H9 (cell line): Measurements from ENCODE around the gene GDPD2. TPM values are rescaled to one million over a fixed set of nuclear protein-coding genes. Genes with fewer than 3 reads are reported as not detected.

ENCODE experiments used
- DNase-seq: peaks from one replicate; pipeline ENCODE4 v3.0.0-alpha.2; 2017
- H2AFZ ChIP-seq: one replicate; pipeline ENCODE4 v1.6.1; 2013; ENCODE audit warnings: mild to moderate bottlenecking, low read length, control low read depth, moderate library complexity
- H2AK5ac ChIP-seq: 2 replicates; pipeline ENCODE4 v1.6.1; 2013; ENCODE audit warnings: low read length, control low read depth, mixed read lengths; ENCODE audit not compliant: insufficient read length
- H2BK120ac ChIP-seq: one replicate; pipeline ENCODE4 v1.6.1; 2013; ENCODE audit warnings: low read depth, mild to moderate bottlenecking, low read length, control low read depth, inconsistent platforms; ENCODE audit not compliant: poor library complexity, severe bottlenecking
- H2BK12ac ChIP-seq: 2 replicates; pipeline ENCODE4 v1.6.1; 2013; ENCODE audit warnings: low read length, control low read depth, mixed read lengths, low read depth; ENCODE audit not compliant: insufficient read length
- H2BK15ac ChIP-seq: 2 replicates; pipeline ENCODE4 v1.6.1; 2013; ENCODE audit warnings: low read depth, low read length, control low read depth
- H2BK20ac ChIP-seq: one replicate; pipeline ENCODE4 v1.6.1; 2013; ENCODE audit warnings: low read depth, mild to moderate bottlenecking, low read length, control low read depth, inconsistent platforms; ENCODE audit not compliant: poor library complexity, severe bottlenecking
- H2BK5ac ChIP-seq: 2 replicates; pipeline ENCODE4 v1.6.1; 2013; ENCODE audit warnings: low read length, control low read depth, mixed read lengths; ENCODE audit not compliant: insufficient read length
- H3K14ac ChIP-seq: 2 replicates; pipeline ENCODE4 v1.6.1; 2013; ENCODE audit warnings: low read length, control low read depth; ENCODE audit not compliant: insufficient read depth
- H3K18ac ChIP-seq: 2 replicates; pipeline ENCODE4 v1.6.1; 2013; ENCODE audit warnings: low read depth, mild to moderate bottlenecking, mixed read lengths, low read length, control low read depth; ENCODE audit not compliant: insufficient read length
- H3K23ac ChIP-seq: 2 replicates; pipeline ENCODE4 v1.6.1; 2013; ENCODE audit warnings: low read length, control low read depth, mixed read lengths, low read depth; ENCODE audit not compliant: insufficient read length
- H3K23me2 ChIP-seq: 2 replicates; pipeline ENCODE4 v1.6.1; 2013; ENCODE audit warnings: low read depth, mild to moderate bottlenecking, mixed read lengths, low read length, control low read depth; ENCODE audit not compliant: insufficient read length, poor library complexity, severe bottlenecking
- H3K27ac ChIP-seq: 2 replicates; pipeline ENCODE4 v1.5.1; 2013; ENCODE audit warnings: low read length, control low read depth, mixed read lengths, low read depth; ENCODE audit not compliant: insufficient read length
- H3K27me3 ChIP-seq: 2 replicates; pipeline ENCODE4 v1.6.1; 2013; ENCODE audit warnings: low read length, control low read depth, inconsistent platforms; ENCODE audit not compliant: insufficient read depth
- H3K4ac ChIP-seq: 2 replicates; pipeline ENCODE4 v1.6.1; 2013; ENCODE audit warnings: low read depth, mild to moderate bottlenecking, control low read depth, inconsistent platforms, low read length, moderate library complexity
- H3K4me1 ChIP-seq: 2 replicates; pipeline ENCODE4 v1.6.1; 2013; ENCODE audit warnings: low read length, control low read depth, inconsistent platforms; ENCODE audit not compliant: insufficient read depth
- H3K4me2 ChIP-seq: 2 replicates; pipeline ENCODE4 v1.6.1; 2013; ENCODE audit warnings: low read length, control low read depth, mixed read lengths; ENCODE audit not compliant: insufficient read length, insufficient read depth
- H3K56ac ChIP-seq: 2 replicates; pipeline ENCODE4 v1.6.1; 2013; ENCODE audit warnings: low read depth, mild to moderate bottlenecking, mixed read lengths, low read length, control low read depth; ENCODE audit not compliant: insufficient read length
- H3K79me1 ChIP-seq: 2 replicates; pipeline ENCODE4 v1.6.1; 2013; ENCODE audit warnings: low read depth, mild to moderate bottlenecking, moderate library complexity, low read length, control low read depth, inconsistent platforms; ENCODE audit not compliant: insufficient read depth, poor library complexity, severe bottlenecking
- H3K79me2 ChIP-seq: 2 replicates; pipeline ENCODE4 v1.6.1; 2013; ENCODE audit warnings: low read length, control low read depth, inconsistent platforms; ENCODE audit not compliant: insufficient read depth
- H3K9ac ChIP-seq: 2 replicates; pipeline ENCODE4 v1.6.1; 2013; ENCODE audit warnings: low read length, control low read depth, mixed read lengths; ENCODE audit not compliant: insufficient read length; ENCODE audit errors: extremely low read depth
- H3K9me3 ChIP-seq: one replicate; pipeline ENCODE4 v1.6.1; 2013; ENCODE audit warnings: low read depth, low read length, inconsistent platforms; ENCODE audit not compliant: control insufficient read depth
- H3T11ph ChIP-seq: one replicate; pipeline ENCODE4 v1.6.1; 2013; ENCODE audit warnings: mild to moderate bottlenecking, low read length, control low read depth, inconsistent platforms
- H4K20me1 ChIP-seq: one replicate; pipeline ENCODE4 v1.6.1; 2013; ENCODE audit not compliant: control insufficient read depth, insufficient read length, insufficient read depth
- H4K5ac ChIP-seq: 2 replicates; pipeline ENCODE4 v1.6.1; 2013; ENCODE audit warnings: low read depth, mild to moderate bottlenecking, mixed read lengths, low read length, control low read depth; ENCODE audit not compliant: insufficient read length
- H4K8ac ChIP-seq: replicated peaks from 2 replicates; pipeline ENCODE4 v1.6.1; 2013; ENCODE audit warnings: low read length, control low read depth, mixed read lengths, low read depth; ENCODE audit not compliant: insufficient read length
- H4K91ac ChIP-seq: 2 replicates; pipeline ENCODE4 v1.6.1; 2013; ENCODE audit warnings: low read depth, mild to moderate bottlenecking, moderate library complexity, mixed read lengths, low read length, control low read depth; ENCODE audit not compliant: insufficient read length
- H3K27ac Mint-ChIP-seq, 3 experiments: 2 replicates in 2 of 3; 3 replicates in 1 of 3; pipeline ENCODE4 v1.8.0; 2020 to 2021; ENCODE audit warnings: mixed read lengths in 3 of 3, mild to moderate bottlenecking in 1 of 3, moderate library complexity in 1 of 3
- H3K27me3 Mint-ChIP-seq: 2 replicates; pipeline ENCODE4 v1.8.0; 2021; ENCODE audit warnings: low read depth, mild to moderate bottlenecking, moderate library complexity, mixed read lengths
- H3K36me3 Mint-ChIP-seq, 3 experiments: 2 replicates in 2 of 3; 3 replicates in 1 of 3; pipeline ENCODE4 v1.8.0; 2020 to 2021; ENCODE audit warnings: low read depth in 3 of 3, mixed read lengths in 3 of 3; ENCODE audit not compliant: insufficient read depth in 1 of 3
- H3K4me1 Mint-ChIP-seq, 2 experiments: 2 replicates each; pipeline ENCODE4 v1.8.0; 2020; ENCODE audit warnings: mixed read lengths in 2 of 2
- H3K4me3 Mint-ChIP-seq, 2 experiments: 2 replicates in 1 of 2; 3 replicates in 1 of 2; pipeline ENCODE4 v1.8.0; 2020 to 2021; ENCODE audit warnings: mild to moderate bottlenecking in 2 of 2, mixed read lengths in 2 of 2, moderate library complexity in 1 of 2
- H3K9me3 Mint-ChIP-seq, 2 experiments: 2 replicates in 1 of 2; 3 replicates in 1 of 2; pipeline ENCODE4 v1.8.0; 2020; ENCODE audit warnings: mild to moderate bottlenecking in 2 of 2, mixed read lengths in 2 of 2, moderate library complexity in 1 of 2
- CTCF ChIP-seq: fragments of 200-600 bp; sonication (generic); conservative IDR thresholded peaks from 3 replicates; pipeline ENCODE4 v1.8.0; 2021; ENCODE audit warnings: antibody characterized with exemption, mild to moderate bottlenecking
- WGBS: extraction: QIAGEN DNeasy Blood & Tissue Kit; methylation state at CpG from one replicate; pipeline ENCODE4 v1.1.7; 2013; ENCODE audit warnings: missing lambda C conversion rate, low lambda C conversion rate, mixed read lengths; ENCODE audit not compliant: insufficient read length; ENCODE audit errors: extremely low coverage; 5-methylcytosine and 5-hydroxymethylcytosine counted together
- total RNA-seq: library from RNA; stranded (reverse); gene quantifications from 2 replicates; pipeline ENCODE4 v1.2.1, GENCODE V29; 2021

The GDPD2 gene
- total RNA-seq, 1 experiment from 2014 or later: 13.9 TPM

DNA sequence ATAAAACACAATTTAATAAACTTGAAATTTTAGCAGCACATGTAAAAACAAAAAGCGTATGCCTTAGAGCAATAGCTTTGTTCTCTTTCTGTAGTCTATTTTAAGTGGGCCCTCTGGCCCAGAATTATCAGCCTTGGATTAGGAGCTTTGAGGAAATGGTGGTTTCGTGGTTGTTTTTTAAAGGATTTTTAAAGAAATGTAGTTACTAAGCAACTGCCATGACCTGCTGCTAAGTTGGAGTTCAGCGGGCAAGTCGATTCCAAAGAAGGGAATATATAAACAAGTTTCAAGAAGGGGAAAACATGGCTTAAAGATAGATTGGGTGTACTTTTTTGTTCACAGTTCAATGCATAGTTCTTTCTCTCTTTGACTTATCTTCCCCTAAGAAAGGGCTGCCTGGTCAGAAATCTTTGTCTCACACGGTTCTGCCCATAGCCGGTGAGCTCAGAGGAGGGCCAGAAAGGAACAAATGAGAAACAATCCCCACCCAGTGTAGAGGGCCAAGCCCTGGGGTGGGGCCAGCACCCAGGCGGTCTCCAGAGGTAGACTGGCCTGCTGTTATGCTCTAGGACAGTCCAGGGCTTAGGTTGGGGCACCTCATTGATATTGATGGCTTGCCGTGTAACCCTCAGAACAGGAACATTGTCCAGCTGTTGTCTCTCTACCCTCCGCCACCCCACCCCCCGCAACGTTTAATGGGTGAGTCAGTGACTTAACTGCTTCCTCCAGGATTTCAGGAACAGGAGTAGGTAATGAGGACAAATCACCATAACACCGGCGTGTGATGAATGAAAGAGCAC, 54.0 kb downstream of the GDPD2 start:
- H3K27ac ChIP-seq: peak overlapping the region; percentile 47
- H3K4me3 Mint-ChIP-seq: peak overlapping the region; percentile 26 to 68

More for the DNA sequence above, 54.0 kb downstream of the GDPD2 start:
- Histone ChIP-seq H3K4me1 (peaks cover 14% of the 10 kb centered on the region; the same call in 1 of the 2 replicates), H3K27me3 (no peaks in the 10 kb centered on the region), H2AK5ac (no peak overlapping the region), H2BK15ac (no peak overlapping the region), H2AFZ (no peak overlapping the region), H3K23me2 (no peaks in the 10 kb centered on the region), H4K5ac (no peak overlapping the region), H3K79me2 (peaks cover 2% of the 10 kb centered on the region; the same call in 1 of the 2 replicates), H2BK20ac (no peak overlapping the region), H3K79me1 (peaks cover 4% of the 10 kb centered on the region), H2BK5ac (no peak overlapping the region), H4K20me1 (no peaks in the 10 kb centered on the region), H3K23ac (no peak overlapping the region), H3K9ac (no peak overlapping the region), H2BK120ac (no peak overlapping the region), H3K56ac (no peak overlapping the region), H3K4me2 (peak overlapping the region; percentile 48), H3K14ac (no peak overlapping the region), H4K8ac (no peak overlapping the region), H3K18ac (peak overlapping the region; percentile 64), H3T11ph (no peak overlapping the region), H2BK12ac (no peak overlapping the region), H3K9me3 (peaks cover 31% of the 10 kb centered on the region), H4K91ac (no peak overlapping the region), H3K4ac (no peak overlapping the region)
- peak; percentile 68 for DNase-seq
- peaks cover 13 to 33% (median 28%) of the 10 kb centered on the region in 3 experiments for H3K36me3 Mint-ChIP-seq
- H3K9me3 Mint-ChIP-seq: peaks cover 61 to 72% of the 10 kb centered on the region in 2 experiments
- H3K27ac Mint-ChIP-seq: peak overlapping the region; percentile 85 to 96 (median 93)
- peaks cover 79 to 88% of the 10 kb centered on the region in 2 experiments for H3K4me1 Mint-ChIP-seq
- TF ChIP-seq CTCF: no peak
- no peaks in the 10 kb centered on the region for H3K27me3 Mint-ChIP-seq
- no CpG with 5 or more reads among the region's 13 CpGs for WGBS
